ENCODE measurements around the gene SPNS2.

The SPNS2 gene

GRCh38 chr17:4480929-4481898, 17.5 kb upstream of the SPNS2 start:
- DNase-seq: no peak

GRCh38 chr17:4482338-4483011, 16.2 kb upstream of the SPNS2 start:
- DNase-seq: no peak

- DNase-seq: no peak
Measured at GRCh38 chr17:4483012-4483840, 15.5 kb upstream of the SPNS2 start.

- DNase-seq: no peak
Measured at GRCh38 chr17:4485676-4486646, 12.7 kb upstream of the SPNS2 start.

GRCh38 chr17:4487296-4487695, 11.4 kb upstream of the SPNS2 start:
- DNase-seq: no peak

GRCh38 chr17:4487820-4488716, 10.6 kb upstream of the SPNS2 start:
- no peak for DNase-seq

- DNase-seq: no peak
Measured at GRCh38 chr17:4488989-4489595, 9.6 kb upstream of the SPNS2 start.

- DNase-seq: no peak
Measured at GRCh38 chr17:4490109-4490591, 8.5 kb upstream of the SPNS2 start.

GRCh38 chr17:4490637-4491061, 8.0 kb upstream of the SPNS2 start:
- DNase-seq: no peak

- DNase-seq: no peak
Measured at GRCh38 chr17:4492721-4493561, 5.7 kb upstream of the SPNS2 start.

GRCh38 chr17:4497101-4497824, 1.4 kb upstream of the SPNS2 start:
- DNase-seq: no peak

GRCh38 chr17:4499431-4500190, 930 bp downstream of the SPNS2 start:
- no peak for DNase-seq

GRCh38 chr17:4500191-4500571, 1.5 kb downstream of the SPNS2 start:
- no peak for DNase-seq

GRCh38 chr17:4501295-4501949, 2.7 kb downstream of the SPNS2 start:
- DNase-seq: no peak

GRCh38 chr17:4502466-4503154, 3.9 kb downstream of the SPNS2 start:
- no peak for DNase-seq

- no peak for DNase-seq
Measured at GRCh38 chr17:4503283-4504025, 4.8 kb downstream of the SPNS2 start.

All from cerebellar nuclear complex (tissue), 1 donor.